Mucosa of rectum (tissue), 2 donors: ENCODE results near the gene ITPKA.
"Not testable (repeated sequence)": the region's sequence is repeated elsewhere in the genome, so short reads cannot be mapped to it uniquely, and the experiment has no call there.

Source experiments
- H3K27ac ChIP-seq, 2 donors: one replicate each; pipeline ENCODE4 v1.7.0; 2013; ENCODE audit warnings: inconsistent platforms in 2 of 2, low read depth in 2 of 2, low read length in 2 of 2
- H3K27me3 ChIP-seq, 2 donors: one replicate each; pipeline ENCODE4 v1.7.0; 2013; ENCODE audit warnings: low read length in 2 of 2; ENCODE audit not compliant: control insufficient read depth in 2 of 2, insufficient read depth in 2 of 2
- H3K36me3 ChIP-seq, 2 donors: one replicate each; pipeline ENCODE4 v1.7.0; 2013; ENCODE audit warnings: low read length in 2 of 2; ENCODE audit not compliant: control insufficient read depth in 2 of 2, insufficient read depth in 2 of 2
- H3K4me1 ChIP-seq, 2 donors: one replicate each; pipeline ENCODE4 v1.7.0; 2013; ENCODE audit warnings: low read length in 2 of 2, mild to moderate bottlenecking in 1 of 2; ENCODE audit not compliant: control insufficient read depth in 2 of 2, insufficient read depth in 2 of 2
- H3K4me3 ChIP-seq, 2 donors: one replicate each; pipeline ENCODE4 v1.7.0; 2013; ENCODE audit warnings: low read length in 2 of 2
- H3K9ac ChIP-seq, 2 donors: one replicate each; pipeline ENCODE4 v1.7.0; 2013; ENCODE audit warnings: low read length in 2 of 2, low read depth in 1 of 2, mild to moderate bottlenecking in 1 of 2
- H3K9me3 ChIP-seq, 2 donors: one replicate each; pipeline ENCODE4 v1.7.0; 2013; ENCODE audit warnings: low read length in 2 of 2; ENCODE audit not compliant: control insufficient read depth in 2 of 2
- donor health status: healthy.
- donor health status: Normal muscosa, but diverticular disease.

The ITPKA gene

DNA sequence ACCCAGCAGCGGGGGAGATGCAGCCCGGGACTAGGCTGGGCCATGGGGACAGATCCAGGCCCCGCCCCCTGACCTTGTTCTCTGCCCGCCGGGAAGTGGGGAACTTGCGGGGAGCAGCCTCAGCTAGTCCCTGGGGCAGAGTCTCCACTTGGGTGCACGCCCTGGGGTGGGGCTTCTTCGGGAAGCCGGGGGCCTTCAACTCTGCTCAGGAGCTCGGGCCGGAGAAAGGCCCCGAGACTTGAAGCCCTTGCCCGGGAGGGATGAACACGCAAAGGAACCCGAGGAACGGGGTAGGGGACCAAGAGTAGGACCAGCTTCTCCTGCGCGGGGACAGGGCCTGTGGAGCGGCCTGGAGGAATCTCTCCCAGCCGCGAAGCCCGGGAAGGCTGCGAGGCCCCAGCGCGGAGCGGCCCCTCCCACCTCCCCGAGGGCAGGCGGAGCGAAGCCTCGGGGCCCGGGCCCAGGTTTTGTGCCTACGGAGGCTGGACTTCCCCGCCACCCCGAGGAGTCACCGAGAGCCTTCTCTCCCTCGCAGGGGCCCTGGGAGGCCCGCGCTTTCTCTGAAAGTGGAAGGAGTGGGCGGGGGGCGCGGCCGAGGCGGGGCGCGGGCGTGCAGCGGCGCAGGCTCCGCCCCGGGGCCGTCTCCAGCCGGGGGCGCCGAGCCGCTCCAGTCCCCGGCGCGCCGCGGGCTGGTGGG, at the start of gene ITPKA:
Gene ITPKA, plus strand, starts transcription at position 670 of the 697 bp plus-strand sequence. CDS start 54 bp downstream, outside the sequence.
- no peaks in the 10 kb centered on the region for H3K36me3 ChIP-seq
- H3K27me3 ChIP-seq = peaks cover 0 to 5% of the 10 kb centered on the region in 2 donors
- peak within 1 kb of the TSS; percentile 93 to 95 for H3K27ac ChIP-seq
- H3K4me1 ChIP-seq = peaks cover 24 to 26% of the 10 kb centered on the region in 2 donors
- peak within 1 kb of the TSS; percentile 41 to 85 for H3K9ac ChIP-seq
- H3K9me3 ChIP-seq = no peaks in the 10 kb centered on the region
- peak within 1 kb of the TSS; percentile 74 to 78 for H3K4me3 ChIP-seq

DNA sequence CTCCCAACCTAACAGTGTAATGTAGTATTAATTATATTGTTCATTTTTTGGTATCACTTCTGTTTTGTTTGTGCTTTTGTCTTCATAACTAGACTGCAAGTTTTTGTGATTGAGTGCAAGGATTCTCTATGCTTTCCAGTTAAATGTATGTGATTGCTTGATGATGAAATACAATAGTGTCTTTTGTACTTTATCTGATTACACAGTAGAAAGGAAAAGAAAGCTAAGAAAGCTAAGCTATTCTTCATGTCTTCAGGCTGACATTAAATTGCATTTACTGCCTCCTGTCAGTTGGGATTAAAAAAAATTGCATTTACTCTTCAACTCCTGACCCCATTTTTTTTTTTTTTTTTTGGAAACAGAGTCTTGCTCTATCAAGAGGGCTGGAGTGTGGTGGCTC, 48.3 kb upstream of the ITPKA start:
- Histone ChIP-seq H3K27me3 (no peaks in the 10 kb centered on the region), H3K9ac (no peak overlapping the region), H3K27ac (no peak overlapping the region), H3K9me3 (no peaks in the 10 kb centered on the region), H3K4me3 (no peak overlapping the region), H3K36me3 (peaks cover 7 to 12% of the 10 kb centered on the region in 2 donors), H3K4me1 (no peaks in the 10 kb centered on the region)

DNA sequence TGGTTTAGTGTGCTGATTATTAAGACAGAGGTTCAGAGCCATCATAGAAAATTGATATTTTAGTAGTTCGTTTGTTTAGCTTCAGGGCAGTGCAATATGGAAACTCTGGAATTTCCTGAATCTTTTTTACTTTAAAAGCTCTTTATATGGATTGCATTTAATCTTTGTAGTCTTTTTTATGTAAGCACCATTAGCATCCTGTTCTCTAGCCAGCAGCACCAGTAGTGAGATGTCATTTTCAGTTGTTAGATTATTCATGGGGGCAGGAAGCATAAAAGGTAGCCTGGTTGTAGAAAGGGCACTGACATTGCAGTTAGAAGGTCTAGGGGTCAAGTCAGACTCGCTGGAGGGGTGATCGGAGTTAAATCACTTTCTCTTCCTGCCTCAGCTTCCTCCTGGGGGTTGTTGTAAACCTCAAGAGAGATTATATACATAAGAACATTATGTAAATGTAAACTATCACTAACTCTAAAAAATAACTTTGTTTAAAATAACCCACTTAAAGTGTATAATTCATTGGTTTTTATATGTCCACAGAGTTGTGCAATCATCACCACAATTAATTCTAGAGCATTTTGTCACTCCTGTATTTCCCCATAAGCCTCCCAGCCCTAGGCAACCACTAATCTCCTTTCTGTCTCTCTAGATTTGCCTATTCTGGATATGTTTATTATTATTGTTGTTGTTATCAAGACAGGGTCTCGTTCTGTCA, 31.4 kb upstream of the ITPKA start:
- Histone ChIP-seq H3K27ac (no peak overlapping the region), H3K4me3 (no peak overlapping the region), H3K4me1 (no peaks in the 10 kb centered on the region), H3K9ac (no peak overlapping the region), H3K9me3 (no peaks in the 10 kb centered on the region), H3K27me3 (no peaks in the 10 kb centered on the region), H3K36me3 (peaks cover 15 to 27% of the 10 kb centered on the region in 2 donors)

DNA sequence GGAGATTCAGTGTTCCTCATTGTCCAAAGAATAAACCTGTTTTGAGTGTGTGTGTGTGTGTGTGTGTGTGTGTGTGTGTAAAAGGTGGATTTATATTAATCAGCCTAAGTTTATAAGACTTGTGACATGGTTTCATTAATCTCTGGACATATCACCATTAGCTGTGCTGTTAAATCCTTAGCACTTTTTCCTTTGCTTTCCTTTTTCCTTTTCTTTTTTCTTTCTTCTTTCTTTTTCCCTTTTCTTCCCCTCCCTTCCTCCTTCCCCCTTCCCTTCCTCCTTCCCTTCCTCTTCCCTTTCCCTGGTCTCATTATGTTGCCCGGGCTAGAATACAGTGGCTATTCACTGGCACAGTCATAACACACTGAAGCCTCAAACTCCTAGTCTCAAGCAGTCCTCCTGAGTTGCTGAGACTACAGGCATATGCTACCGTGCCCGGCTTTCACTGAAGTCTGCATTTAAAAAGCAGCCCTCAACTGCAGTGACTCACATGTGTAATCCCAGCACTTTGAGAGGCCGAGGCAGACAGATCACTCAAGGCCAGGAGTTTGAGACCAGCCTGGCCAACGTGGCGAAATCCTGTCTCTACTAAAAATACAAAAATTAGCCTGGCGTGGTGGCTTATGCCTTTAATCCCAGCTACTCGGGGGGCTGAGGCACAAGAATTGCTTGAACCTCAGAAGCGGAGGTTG, 28.6 kb upstream of the ITPKA start:
- H3K27me3 ChIP-seq = no peaks in the 10 kb centered on the region
- H3K4me1 ChIP-seq = no peaks in the 10 kb centered on the region
- no peaks in the 10 kb centered on the region for H3K9me3 ChIP-seq
- H3K4me3 ChIP-seq = no peak overlapping the region
- no peak overlapping the region for H3K27ac ChIP-seq
- H3K9ac ChIP-seq = no peak overlapping the region
- peaks cover 8 to 20% of the 10 kb centered on the region in 2 donors for H3K36me3 ChIP-seq

DNA sequence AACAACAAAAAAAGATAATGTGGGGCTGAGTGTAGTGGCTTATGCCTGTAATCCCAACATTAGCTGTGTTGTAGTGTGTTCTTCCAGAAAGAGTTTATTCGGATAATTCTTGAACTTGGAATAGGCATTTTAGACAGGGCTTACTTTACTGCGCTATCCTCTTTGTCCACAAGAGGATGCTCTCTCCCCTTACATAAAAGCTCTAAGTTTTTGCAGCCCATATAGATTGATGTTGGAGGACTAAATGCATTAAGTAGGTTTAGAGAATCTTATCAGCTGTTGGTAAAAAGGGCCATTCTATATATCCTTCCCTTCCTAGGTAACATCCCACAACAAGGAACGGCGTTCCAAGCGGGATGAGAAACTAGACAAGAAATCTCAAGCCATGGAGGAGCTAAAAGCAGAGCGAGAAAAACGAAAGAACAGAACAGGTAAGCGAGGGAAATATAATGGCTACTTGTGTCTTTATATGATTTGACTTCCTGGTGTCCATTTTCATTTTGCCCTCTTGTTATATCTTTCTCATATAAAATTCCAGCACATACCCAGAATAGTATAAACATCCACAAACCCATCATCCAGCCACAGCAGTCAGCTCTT, 27.8 kb upstream of the ITPKA start:
- H3K9ac ChIP-seq = no peak overlapping the region
- no peak overlapping the region for H3K27ac ChIP-seq
- no peaks in the 10 kb centered on the region for H3K9me3 ChIP-seq
- no peaks in the 10 kb centered on the region for H3K27me3 ChIP-seq
- H3K36me3 ChIP-seq = peaks cover 14 to 26% of the 10 kb centered on the region in 2 donors
- H3K4me3 ChIP-seq = no peak overlapping the region
- H3K4me1 ChIP-seq = no peaks in the 10 kb centered on the region

DNA sequence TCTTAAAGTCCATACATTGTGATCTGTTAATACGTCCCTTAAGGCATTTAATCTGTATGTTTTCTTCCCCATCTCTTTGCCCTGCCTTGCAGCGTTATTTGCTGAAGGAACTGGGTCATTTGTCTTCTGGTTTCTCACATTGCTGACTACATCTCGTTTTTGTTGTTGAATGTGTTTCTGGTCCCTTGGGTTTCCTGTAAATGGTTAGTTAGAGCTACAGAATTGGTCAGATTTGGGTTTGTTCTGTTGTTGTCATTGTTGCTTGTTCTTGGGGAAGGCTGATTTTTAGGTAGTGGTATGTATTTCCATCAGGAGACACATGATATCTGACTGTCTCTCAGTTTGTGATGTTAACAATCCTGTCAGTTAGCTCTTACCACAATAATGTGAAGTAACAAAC, 27.0 kb upstream of the ITPKA start:
- H3K4me1 ChIP-seq = no peaks in the 10 kb centered on the region
- H3K9ac ChIP-seq = no peak overlapping the region
- no peak overlapping the region for H3K27ac ChIP-seq
- peaks cover 21 to 30% of the 10 kb centered on the region in 2 donors for H3K36me3 ChIP-seq
- H3K9me3 ChIP-seq = no peaks in the 10 kb centered on the region
- H3K27me3 ChIP-seq = no peaks in the 10 kb centered on the region
- no peak overlapping the region for H3K4me3 ChIP-seq

DNA sequence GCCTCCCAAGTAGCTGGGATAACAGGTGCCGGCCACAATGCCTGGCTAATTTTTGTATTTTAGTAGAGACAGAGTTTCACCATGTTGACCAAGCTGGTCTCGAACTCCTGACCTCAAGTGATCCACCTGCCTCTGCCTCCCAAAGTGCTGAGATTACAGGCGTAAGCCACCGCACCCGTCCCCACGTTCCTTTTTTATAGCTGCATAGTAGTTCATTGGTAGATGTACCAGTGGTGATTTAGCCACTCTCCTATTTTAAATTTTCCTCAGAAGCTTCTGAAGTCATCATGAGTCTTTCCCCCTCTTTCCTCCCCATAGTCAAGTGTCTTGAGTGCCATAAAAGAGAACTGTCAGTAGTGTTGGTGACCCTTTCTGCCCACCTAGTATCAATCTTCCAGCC, 24.0 kb upstream of the ITPKA start:
- H3K9me3 ChIP-seq, H3K4me1 ChIP-seq, H3K4me3 ChIP-seq, H3K27me3 ChIP-seq, H3K27ac ChIP-seq, H3K9ac ChIP-seq: not testable (repeated sequence)
- peaks cover 24 to 32% of the 10 kb centered on the region in 2 donors for H3K36me3 ChIP-seq

DNA sequence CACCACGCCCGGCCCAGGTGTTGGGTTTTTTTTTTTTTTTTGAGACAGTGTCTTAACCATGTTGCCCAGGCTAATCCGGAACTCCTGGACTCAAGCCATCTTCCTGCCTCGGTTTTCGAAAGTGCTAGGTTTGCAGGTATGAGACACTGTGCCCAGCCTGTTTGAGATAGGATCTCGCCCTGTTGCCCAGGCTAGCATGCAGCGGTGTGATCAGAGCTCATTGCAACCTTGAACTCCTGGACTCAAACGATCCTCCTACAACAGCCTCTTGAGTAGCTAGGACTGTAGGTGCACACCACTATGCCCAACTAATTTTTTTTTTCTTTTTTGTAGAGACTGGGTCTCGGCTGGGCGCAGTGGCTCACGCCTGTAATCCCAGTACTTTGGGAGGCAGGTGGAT, 20.3 kb upstream of the ITPKA start:
- Histone ChIP-seq H3K4me1 (peaks cover 10 to 17% of the 10 kb centered on the region in 2 donors), H3K9ac (no peak overlapping the region), H3K36me3 (peaks cover 42 to 52% of the 10 kb centered on the region in 2 donors), H3K27ac (no peak overlapping the region), H3K9me3 (no peaks in the 10 kb centered on the region), H3K4me3 (no peak overlapping the region), H3K27me3 (no peaks in the 10 kb centered on the region)

DNA sequence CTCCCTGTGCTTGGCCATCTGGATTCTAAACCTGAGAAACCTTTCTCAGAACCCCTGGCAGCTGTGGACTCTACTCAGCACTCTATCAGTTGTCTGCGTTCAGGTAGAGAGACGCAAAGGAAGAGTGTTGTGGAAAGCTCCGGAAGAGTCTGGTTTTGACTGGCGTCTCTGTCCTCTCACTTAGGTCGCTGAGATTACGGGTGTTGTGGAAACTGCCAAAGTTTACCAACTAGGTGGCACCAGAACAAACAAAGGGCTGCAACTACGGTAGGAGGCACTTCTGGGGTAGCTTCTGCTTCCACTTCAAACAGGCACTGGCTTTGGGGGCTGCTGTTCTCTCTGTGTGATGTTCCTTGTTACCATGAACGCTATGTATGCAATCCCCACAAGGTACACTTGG, 19.2 kb upstream of the ITPKA start:
- Histone ChIP-seq H3K36me3 (peaks cover 50 to 61% of the 10 kb centered on the region in 2 donors), H3K4me1 (peaks cover 10 to 17% of the 10 kb centered on the region in 2 donors), H3K27me3 (no peaks in the 10 kb centered on the region), H3K9ac (peak overlapping the region in 1 of 2 donors; percentile 40), H3K4me3 (peak overlapping the region in 1 of 2 donors; percentile 34), H3K9me3 (no peaks in the 10 kb centered on the region), H3K27ac (peak overlapping the region; percentile 78 to 86)
